ENCODE results near the gene SLC35D2. TPM values are rescaled to one million over a fixed set of nuclear protein-coding genes. Genes with fewer than 3 reads are reported as not detected.
A peak's percentile ranks its signal among the peaks of the same experiment; 100 is the strongest.
"Not testable (repeated sequence)": the region's sequence is repeated elsewhere in the genome, so short reads cannot be mapped to it uniquely, and the experiment has no call there.

The SLC35D2 gene
- polyA plus RNA-seq, 1 donor: 70.5 TPM

DNA sequence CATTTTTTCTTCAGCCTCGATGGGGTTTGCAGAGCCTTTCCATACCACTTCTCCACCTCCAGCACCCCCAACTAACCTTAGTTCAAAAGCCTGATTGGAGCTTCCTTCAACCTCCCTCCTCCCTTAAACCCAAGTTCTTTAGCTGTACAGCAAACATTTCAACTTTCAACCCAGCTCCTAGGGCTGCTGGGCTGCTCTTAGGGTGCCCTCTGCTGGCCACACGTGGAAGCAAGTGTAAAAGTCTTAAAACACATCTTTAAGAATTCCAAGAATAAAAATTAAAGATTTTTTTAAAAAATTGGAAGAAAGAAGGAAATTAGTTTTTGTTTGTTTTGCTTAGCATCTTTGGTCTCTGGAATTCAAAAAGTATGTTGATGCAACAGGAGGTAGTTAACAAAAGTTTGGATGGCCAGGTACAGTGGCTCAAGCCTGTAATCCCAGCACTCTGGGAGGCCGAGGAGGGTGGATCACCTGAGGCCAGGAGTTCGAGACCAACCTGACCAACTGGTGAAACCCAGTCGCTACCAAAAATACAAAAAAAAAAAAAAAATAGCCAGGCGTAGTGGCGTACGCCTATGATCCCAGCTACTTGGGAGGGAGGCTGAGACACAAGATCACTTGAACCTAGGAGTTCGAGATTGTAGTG is 66.1 kb downstream of the SLC35D2 start:
- no peak overlapping the region for H3K27ac ChIP-seq (ENCODE audit: low read length)
- peak; percentile 38 to 42 for DNase-seq
- peaks cover 16% of the 10 kb centered on the region for H3K36me3 ChIP-seq (ENCODE audit: control insufficient read depth, insufficient read depth, low read length)
- 50% methylated on average over 2 of the region's 9 CpGs for WGBS (ENCODE audit: insufficient coverage, low lambda C conversion rate)
- H3K9me3 ChIP-seq (ENCODE audit: control insufficient read depth, low read depth, low read length): peaks cover 10% of the 10 kb centered on the region
- H3K4me1 ChIP-seq (ENCODE audit: control insufficient read depth, insufficient read depth, low read length): no peaks in the 10 kb centered on the region
- no peak overlapping the region for H3K4me3 ChIP-seq (ENCODE audit: low read length)
- H3K27me3 ChIP-seq (ENCODE audit: control insufficient read depth, insufficient read depth, low read length): no peaks in the 10 kb centered on the region

GRCh38 chr9:96309850-96310249 is 73.7 kb downstream of the SLC35D2 start:
- H3K4me1 ChIP-seq (ENCODE audit: control insufficient read depth, insufficient read depth, low read length): no peaks in the 10 kb centered on the region
- WGBS (ENCODE audit: insufficient coverage, low lambda C conversion rate): 100% methylated on average over 2 of the region's 7 CpGs

GRCh38 chr9:96306958-96307357 is 76.6 kb downstream of the SLC35D2 start:
- DNase-seq; H3K36me3 ChIP-seq (ENCODE audit: control insufficient read depth, insufficient read depth, low read length); H3K27me3 ChIP-seq (ENCODE audit: control insufficient read depth, insufficient read depth, low read length); H3K9me3 ChIP-seq (ENCODE audit: control insufficient read depth, low read depth, low read length); H3K4me1 ChIP-seq (ENCODE audit: control insufficient read depth, insufficient read depth, low read length); H3K27ac ChIP-seq (ENCODE audit: low read length); H3K4me3 ChIP-seq (ENCODE audit: low read length): not testable (repeated sequence)
- no CpG with 5 or more reads among the region's 6 CpGs for WGBS (ENCODE audit: insufficient coverage, low lambda C conversion rate)

More at GRCh38 chr9:96309850-96310249, 73.7 kb downstream of the SLC35D2 start:
- H3K27me3 ChIP-seq (ENCODE audit: control insufficient read depth, insufficient read depth, low read length): no peaks in the 10 kb centered on the region
- H3K27ac ChIP-seq (ENCODE audit: low read length): no peak overlapping the region
- no peak overlapping the region for H3K4me3 ChIP-seq (ENCODE audit: low read length)
- DNase-seq: no peak
- peaks cover 13% of the 10 kb centered on the region for H3K9me3 ChIP-seq (ENCODE audit: control insufficient read depth, low read depth, low read length)
- no peaks in the 10 kb centered on the region for H3K36me3 ChIP-seq (ENCODE audit: control insufficient read depth, insufficient read depth, low read length)

DNA sequence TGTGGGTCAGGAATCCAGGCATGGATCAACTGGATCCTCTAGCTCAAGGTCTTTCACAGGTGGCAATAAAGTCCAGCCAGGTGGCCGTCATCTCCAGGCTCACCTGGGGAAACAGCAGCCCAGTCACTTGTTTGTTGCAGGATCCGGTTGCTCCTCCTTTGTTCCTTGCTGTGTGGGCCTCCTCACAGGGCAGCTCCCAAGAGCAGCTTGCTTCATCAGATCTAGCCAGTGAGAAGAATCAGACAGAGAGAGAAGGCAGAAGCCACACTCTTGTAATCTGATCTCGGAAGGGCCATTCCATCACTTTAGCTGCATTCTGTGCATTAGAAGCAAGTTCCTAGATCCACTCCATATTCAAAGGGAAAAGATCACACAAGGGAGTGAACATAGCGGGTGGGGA is 78.3 kb downstream of the SLC35D2 start:
- no peaks in the 10 kb centered on the region for H3K9me3 ChIP-seq (ENCODE audit: control insufficient read depth, low read depth, low read length)
- no peaks in the 10 kb centered on the region for H3K36me3 ChIP-seq (ENCODE audit: control insufficient read depth, insufficient read depth, low read length)
- 76% methylated on average over 2 of the region's 4 CpGs for WGBS (ENCODE audit: insufficient coverage, low lambda C conversion rate)
- H3K27me3 ChIP-seq (ENCODE audit: control insufficient read depth, insufficient read depth, low read length): no peaks in the 10 kb centered on the region
- DNase-seq: no peak
- no peaks in the 10 kb centered on the region for H3K4me1 ChIP-seq (ENCODE audit: control insufficient read depth, insufficient read depth, low read length)
- no peak overlapping the region for H3K4me3 ChIP-seq (ENCODE audit: low read length)
- no peak overlapping the region for H3K27ac ChIP-seq (ENCODE audit: low read length)

GRCh38 chr9:96304230-96304629 is 79.3 kb downstream of the SLC35D2 start:
- Histone ChIP-seq H3K27me3 (ENCODE audit: control insufficient read depth, insufficient read depth, low read length) (no peaks in the 10 kb centered on the region), H3K36me3 (ENCODE audit: control insufficient read depth, insufficient read depth, low read length) (no peaks in the 10 kb centered on the region), H3K4me3 (ENCODE audit: low read length) (no peak overlapping the region), H3K9me3 (ENCODE audit: control insufficient read depth, low read depth, low read length) (no peaks in the 10 kb centered on the region), H3K4me1 (ENCODE audit: control insufficient read depth, insufficient read depth, low read length) (no peaks in the 10 kb centered on the region), H3K27ac (ENCODE audit: low read length) (no peak overlapping the region)
- DNase-seq: no peak

GRCh38 chr9:96302021-96302420 is 81.5 kb downstream of the SLC35D2 start, which contains the start of gene HSD17B3:
Gene HSD17B3 (minus strand): TSS chr9:96302176. CDS start chr9:96302104, 72 bp downstream.
- H3K36me3 ChIP-seq (ENCODE audit: control insufficient read depth, insufficient read depth, low read length): no peaks in the 10 kb centered on the region
- no peak within 1 kb of the TSS for H3K4me3 ChIP-seq (ENCODE audit: low read length)
- DNase-seq: no peak
- no peaks in the 10 kb centered on the region for H3K4me1 ChIP-seq (ENCODE audit: control insufficient read depth, insufficient read depth, low read length)
- no peak within 1 kb of the TSS for H3K27ac ChIP-seq (ENCODE audit: low read length)
- no CpG with 5 or more reads among the region's 6 CpGs for whole genome bisulfite sequencing (ENCODE audit: insufficient coverage, low lambda C conversion rate)
- H3K27me3 ChIP-seq (ENCODE audit: control insufficient read depth, insufficient read depth, low read length): no peaks in the 10 kb centered on the region
- no peaks in the 10 kb centered on the region for H3K9me3 ChIP-seq (ENCODE audit: control insufficient read depth, low read depth, low read length)

DNA sequence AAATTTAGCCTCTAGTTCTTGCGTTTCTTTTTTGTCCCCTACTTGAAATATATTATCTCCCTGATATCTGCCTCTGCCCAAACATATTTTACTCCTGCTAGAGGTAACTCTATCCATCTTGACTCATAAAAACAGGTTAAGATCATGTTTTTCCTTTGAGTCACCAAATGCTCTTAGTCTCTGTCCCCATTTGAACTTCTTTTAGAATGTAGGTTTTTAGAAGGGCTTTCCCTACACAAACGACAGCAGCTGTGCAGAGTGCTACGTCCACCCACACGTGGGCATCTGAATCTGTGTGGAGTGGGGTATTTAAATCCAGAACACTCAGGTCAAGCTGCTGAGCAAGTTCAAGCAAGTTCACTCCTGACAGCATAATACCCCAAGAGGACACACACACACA is 83.7 kb downstream of the SLC35D2 start:
- no peak overlapping the region for H3K4me3 ChIP-seq (ENCODE audit: low read length)
- H3K36me3 ChIP-seq (ENCODE audit: control insufficient read depth, insufficient read depth, low read length): no peaks in the 10 kb centered on the region
- no peaks in the 10 kb centered on the region for H3K9me3 ChIP-seq (ENCODE audit: control insufficient read depth, low read depth, low read length)
- no peaks in the 10 kb centered on the region for H3K27me3 ChIP-seq (ENCODE audit: control insufficient read depth, insufficient read depth, low read length)
- 83% methylated on average over 1 of the region's 4 CpGs for WGBS (ENCODE audit: insufficient coverage, low lambda C conversion rate)
- H3K27ac ChIP-seq (ENCODE audit: low read length): no peak overlapping the region
- H3K4me1 ChIP-seq (ENCODE audit: control insufficient read depth, insufficient read depth, low read length): no peaks in the 10 kb centered on the region
- DNase-seq: no peak

GRCh38 chr9:96294159-96294545 is 89.4 kb downstream of the SLC35D2 start:
- H3K4me1 ChIP-seq (ENCODE audit: control insufficient read depth, insufficient read depth, low read length): no peaks in the 10 kb centered on the region
- no peaks in the 10 kb centered on the region for H3K36me3 ChIP-seq (ENCODE audit: control insufficient read depth, insufficient read depth, low read length)
- H3K4me3 ChIP-seq (ENCODE audit: low read length): no peak overlapping the region
- no peaks in the 10 kb centered on the region for H3K27me3 ChIP-seq (ENCODE audit: control insufficient read depth, insufficient read depth, low read length)
- no peaks in the 10 kb centered on the region for H3K9me3 ChIP-seq (ENCODE audit: control insufficient read depth, low read depth, low read length)
- no peak for DNase-seq
- 100% methylated on average over 1 of the region's 3 CpGs for WGBS (ENCODE audit: insufficient coverage, low lambda C conversion rate)
- no peak overlapping the region for H3K27ac ChIP-seq (ENCODE audit: low read length)

GRCh38 chr9:96293498-96294158 is 89.9 kb downstream of the SLC35D2 start:
- 75% methylated on average over 3 of the region's 3 CpGs for WGBS (ENCODE audit: insufficient coverage, low lambda C conversion rate)
- H3K4me1 ChIP-seq (ENCODE audit: control insufficient read depth, insufficient read depth, low read length): no peaks in the 10 kb centered on the region
- H3K4me3 ChIP-seq (ENCODE audit: low read length): no peak overlapping the region
- no peaks in the 10 kb centered on the region for H3K27me3 ChIP-seq (ENCODE audit: control insufficient read depth, insufficient read depth, low read length)
- no peak overlapping the region for H3K27ac ChIP-seq (ENCODE audit: low read length)
- H3K36me3 ChIP-seq (ENCODE audit: control insufficient read depth, insufficient read depth, low read length): no peaks in the 10 kb centered on the region
- H3K9me3 ChIP-seq (ENCODE audit: control insufficient read depth, low read depth, low read length): no peaks in the 10 kb centered on the region
- no peak for DNase-seq

DNA sequence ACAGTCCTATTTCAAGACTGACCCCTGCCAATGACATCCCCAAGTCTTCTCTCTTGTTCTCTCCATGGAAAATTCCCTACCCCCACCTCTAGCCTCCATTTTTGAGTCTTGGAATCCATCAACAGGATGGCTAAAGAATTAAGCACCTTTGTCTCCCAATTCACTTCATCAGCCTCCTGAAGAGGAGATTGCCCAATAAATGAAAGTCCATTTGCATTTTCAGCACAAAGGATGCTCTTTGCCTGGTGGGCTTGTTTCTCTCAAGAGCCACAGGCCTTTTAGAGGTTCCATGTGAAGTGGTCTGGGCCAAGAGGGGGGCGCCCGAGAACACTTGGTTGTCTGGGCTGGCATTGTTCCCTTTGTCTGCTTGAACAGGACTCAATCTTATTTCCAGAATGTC is 94.1 kb downstream of the SLC35D2 start:
- H3K36me3 ChIP-seq (ENCODE audit: control insufficient read depth, insufficient read depth, low read length): no peaks in the 10 kb centered on the region
- no CpG with 5 or more reads among the region's 2 CpGs for WGBS (ENCODE audit: insufficient coverage, low lambda C conversion rate)
- DNase-seq: no peak
- no peak overlapping the region for H3K4me3 ChIP-seq (ENCODE audit: low read length)
- H3K4me1 ChIP-seq (ENCODE audit: control insufficient read depth, insufficient read depth, low read length): no peaks in the 10 kb centered on the region
- no peaks in the 10 kb centered on the region for H3K27me3 ChIP-seq (ENCODE audit: control insufficient read depth, insufficient read depth, low read length)
- H3K9me3 ChIP-seq (ENCODE audit: control insufficient read depth, low read depth, low read length): no peaks in the 10 kb centered on the region
- no peak overlapping the region for H3K27ac ChIP-seq (ENCODE audit: low read length)

GRCh38 chr9:96281641-96282040 is 101.9 kb downstream of the SLC35D2 start:
- no peak overlapping the region for H3K27ac ChIP-seq (ENCODE audit: low read length)
- no peaks in the 10 kb centered on the region for H3K4me1 ChIP-seq (ENCODE audit: control insufficient read depth, insufficient read depth, low read length)
- H3K27me3 ChIP-seq (ENCODE audit: control insufficient read depth, insufficient read depth, low read length): no peaks in the 10 kb centered on the region
- DNase-seq: no peak
- 67% methylated on average over 2 of the region's 6 CpGs for WGBS (ENCODE audit: insufficient coverage, low lambda C conversion rate)
- H3K4me3 ChIP-seq (ENCODE audit: low read length): no peak overlapping the region
- H3K9me3 ChIP-seq (ENCODE audit: control insufficient read depth, low read depth, low read length): no peaks in the 10 kb centered on the region
- no peaks in the 10 kb centered on the region for H3K36me3 ChIP-seq (ENCODE audit: control insufficient read depth, insufficient read depth, low read length)

Data from large intestine (tissue), 3 donors.